ENCODE measurements around the gene MESP2.

Gene MESP2

GRCh38 chr15:89799011-89799911 lies 23.1 kb downstream of the MESP2 start:
- no CpG with 5 or more reads among the region's 20 CpGs for WGBS (ENCODE audit: extremely low coverage, insufficient coverage, insufficient read length)
- no peak overlapping the region for H3K14ac ChIP-seq (ENCODE audit: low read length)

GRCh38 chr15:89799918-89800498 lies 23.9 kb downstream of the MESP2 start:
- no peak overlapping the region for H3K18ac ChIP-seq (ENCODE audit: low read length)
- no peak overlapping the region for H3K4me2 ChIP-seq (ENCODE audit: low read length)
- H3K79me2 ChIP-seq (ENCODE audit: control insufficient read depth, insufficient read depth, low read length, poor library complexity) = no peaks in the 10 kb centered on the region
- no peak overlapping the region for H3K4me3 ChIP-seq (ENCODE audit: low read depth, low read length)
- peaks cover 2% of the 10 kb centered on the region for H3K9me3 ChIP-seq (ENCODE audit: insufficient read depth, low read depth, low read length)
- H3K36me3 ChIP-seq (ENCODE audit: control insufficient read depth in 1 of 2, insufficient read depth in 2 of 2, low read length in 2 of 2) = no peaks in the 10 kb centered on the region
- no peak overlapping the region for H4K91ac ChIP-seq (ENCODE audit: low read depth, low read length)
- no peak overlapping the region for H4K8ac ChIP-seq (ENCODE audit: low read depth, low read length)
- H3K79me1 ChIP-seq (ENCODE audit: low read length) = no peaks in the 10 kb centered on the region
- no peak overlapping the region for H3K27ac ChIP-seq (ENCODE audit: low read depth, low read length)
- H3K4me1 ChIP-seq (ENCODE audit: control insufficient read depth in 1 of 2, insufficient read depth in 2 of 2, low read length in 2 of 2) = no peaks in the 10 kb centered on the region
- H2AFZ ChIP-seq (ENCODE audit: insufficient read depth, low read length, poor library complexity) = no peak overlapping the region
- H4K12ac ChIP-seq (ENCODE audit: low read depth, low read length) = no peak overlapping the region
- WGBS (ENCODE audit: extremely low coverage, insufficient coverage, insufficient read length) = no CpG with 5 or more reads among the region's 2 CpGs
- no peak overlapping the region for H2BK120ac ChIP-seq (ENCODE audit: insufficient read depth, low read length, poor library complexity)
- no peak overlapping the region for H2AK5ac ChIP-seq (ENCODE audit: low read length)
- no peak overlapping the region for H3K23ac ChIP-seq (ENCODE audit: low read length)
- no peak overlapping the region for H3K14ac ChIP-seq (ENCODE audit: low read length)
- H3K9ac ChIP-seq (ENCODE audit: low read length) = no peak overlapping the region
- no peak overlapping the region for H2BK5ac ChIP-seq (ENCODE audit: low read depth, low read length, poor library complexity)
- no peak overlapping the region for H3K4ac ChIP-seq (ENCODE audit: low read depth, low read length)
- no peak for DNase-seq
- no peaks in the 10 kb centered on the region for H3K27me3 ChIP-seq (ENCODE audit: insufficient read depth, low read length)
- no peak overlapping the region for H2BK12ac ChIP-seq (ENCODE audit: low read length)

More at GRCh38 chr15:89799011-89799911, 23.1 kb downstream of the MESP2 start:
- Histone ChIP-seq H2AK5ac (ENCODE audit: low read length) (no peak overlapping the region), H3K36me3 (ENCODE audit: control insufficient read depth in 1 of 2, insufficient read depth in 2 of 2, low read length in 2 of 2) (no peaks in the 10 kb centered on the region), H3K4me2 (ENCODE audit: low read length) (no peak overlapping the region), H3K27ac (ENCODE audit: low read depth, low read length) (no peak overlapping the region), H2BK120ac (ENCODE audit: insufficient read depth, low read length, poor library complexity) (no peak overlapping the region), H3K9ac (ENCODE audit: low read length) (no peak overlapping the region), H2BK12ac (ENCODE audit: low read length) (no peak overlapping the region), H4K8ac (ENCODE audit: low read depth, low read length) (no peak overlapping the region), H3K27me3 (ENCODE audit: insufficient read depth, low read length) (no peaks in the 10 kb centered on the region), H3K79me1 (ENCODE audit: low read length) (no peaks in the 10 kb centered on the region), H3K4me3 (ENCODE audit: low read depth, low read length) (no peak overlapping the region), H3K9me3 (ENCODE audit: insufficient read depth, low read depth, low read length) (peaks cover 2% of the 10 kb centered on the region), H4K91ac (ENCODE audit: low read depth, low read length) (no peak overlapping the region), H3K4ac (ENCODE audit: low read depth, low read length) (no peak overlapping the region), H3K79me2 (ENCODE audit: control insufficient read depth, insufficient read depth, low read length, poor library complexity) (no peaks in the 10 kb centered on the region), H3K18ac (ENCODE audit: low read length) (no peak overlapping the region), H4K12ac (ENCODE audit: low read depth, low read length) (no peak overlapping the region), H2AFZ (ENCODE audit: insufficient read depth, low read length, poor library complexity) (no peak overlapping the region), H2BK5ac (ENCODE audit: low read depth, low read length, poor library complexity) (no peak overlapping the region), H3K23ac (ENCODE audit: low read length) (no peak overlapping the region), H3K4me1 (ENCODE audit: control insufficient read depth in 1 of 2, insufficient read depth in 2 of 2, low read length in 2 of 2) (no peaks in the 10 kb centered on the region)
- no peak for DNase-seq

- Histone ChIP-seq H4K8ac (ENCODE audit: low read depth, low read length) (no peak overlapping the region), H3K4me1 (ENCODE audit: control insufficient read depth in 1 of 2, insufficient read depth in 2 of 2, low read length in 2 of 2) (no peaks in the 10 kb centered on the region), H3K4me2 (ENCODE audit: low read length) (no peak overlapping the region), H3K4ac (ENCODE audit: low read depth, low read length) (no peak overlapping the region), H3K9me3 (ENCODE audit: insufficient read depth, low read depth, low read length) (peaks cover 2% of the 10 kb centered on the region), H3K36me3 (ENCODE audit: control insufficient read depth in 1 of 2, insufficient read depth in 2 of 2, low read length in 2 of 2) (no peaks in the 10 kb centered on the region), H2AFZ (ENCODE audit: insufficient read depth, low read length, poor library complexity) (no peak overlapping the region), H2BK5ac (ENCODE audit: low read depth, low read length, poor library complexity) (no peak overlapping the region), H3K4me3 (ENCODE audit: low read depth, low read length) (no peak overlapping the region), H2BK120ac (ENCODE audit: insufficient read depth, low read length, poor library complexity) (no peak overlapping the region), H2AK5ac (ENCODE audit: low read length) (no peak overlapping the region), H4K91ac (ENCODE audit: low read depth, low read length) (no peak overlapping the region), H3K79me2 (ENCODE audit: control insufficient read depth, insufficient read depth, low read length, poor library complexity) (no peaks in the 10 kb centered on the region), H3K23ac (ENCODE audit: low read length) (no peak overlapping the region), H4K12ac (ENCODE audit: low read depth, low read length) (no peak overlapping the region), H2BK12ac (ENCODE audit: low read length) (no peak overlapping the region), H3K27ac (ENCODE audit: low read depth, low read length) (no peak overlapping the region), H3K18ac (ENCODE audit: low read length) (no peak overlapping the region), H3K9ac (ENCODE audit: low read length) (no peak overlapping the region), H3K14ac (ENCODE audit: low read length) (no peak overlapping the region), H3K79me1 (ENCODE audit: low read length) (no peaks in the 10 kb centered on the region), H3K27me3 (ENCODE audit: insufficient read depth, low read length) (no peaks in the 10 kb centered on the region)
- no CpG with 5 or more reads among the region's 21 CpGs for WGBS (ENCODE audit: extremely low coverage, insufficient coverage, insufficient read length)
- no peak for DNase-seq
Measured at GRCh38 chr15:89801471-89802195, 25.5 kb downstream of the MESP2 start.

GRCh38 chr15:89802231-89802928 lies 26.2 kb downstream of the MESP2 start:
- Histone ChIP-seq H3K4ac (ENCODE audit: low read depth, low read length) (no peak overlapping the region), H3K4me3 (ENCODE audit: low read depth, low read length) (no peak overlapping the region), H3K9me3 (ENCODE audit: insufficient read depth, low read depth, low read length) (peaks cover 2% of the 10 kb centered on the region), H2AFZ (ENCODE audit: insufficient read depth, low read length, poor library complexity) (no peak overlapping the region), H3K36me3 (ENCODE audit: control insufficient read depth in 1 of 2, insufficient read depth in 2 of 2, low read length in 2 of 2) (no peaks in the 10 kb centered on the region), H3K9ac (ENCODE audit: low read length) (no peak overlapping the region), H2BK12ac (ENCODE audit: low read length) (no peak overlapping the region), H4K91ac (ENCODE audit: low read depth, low read length) (no peak overlapping the region), H4K8ac (ENCODE audit: low read depth, low read length) (no peak overlapping the region), H3K27me3 (ENCODE audit: insufficient read depth, low read length) (no peaks in the 10 kb centered on the region), H3K79me1 (ENCODE audit: low read length) (no peaks in the 10 kb centered on the region), H3K4me2 (ENCODE audit: low read length) (no peak overlapping the region), H3K14ac (ENCODE audit: low read length) (no peak overlapping the region), H2AK5ac (ENCODE audit: low read length) (no peak overlapping the region), H2BK5ac (ENCODE audit: low read depth, low read length, poor library complexity) (no peak overlapping the region), H4K12ac (ENCODE audit: low read depth, low read length) (no peak overlapping the region), H3K79me2 (ENCODE audit: control insufficient read depth, insufficient read depth, low read length, poor library complexity) (no peaks in the 10 kb centered on the region), H3K4me1 (ENCODE audit: control insufficient read depth in 1 of 2, insufficient read depth in 2 of 2, low read length in 2 of 2) (no peaks in the 10 kb centered on the region), H3K27ac (ENCODE audit: low read depth, low read length) (no peak overlapping the region), H2BK120ac (ENCODE audit: insufficient read depth, low read length, poor library complexity) (no peak overlapping the region), H3K18ac (ENCODE audit: low read length) (no peak overlapping the region), H3K23ac (ENCODE audit: low read length) (no peak overlapping the region)
- WGBS (ENCODE audit: extremely low coverage, insufficient coverage, insufficient read length) = no CpG with 5 or more reads among the region's 16 CpGs
- no peak for DNase-seq
